ENCODE results near the gene VPS13C.

The VPS13C gene

DNA sequence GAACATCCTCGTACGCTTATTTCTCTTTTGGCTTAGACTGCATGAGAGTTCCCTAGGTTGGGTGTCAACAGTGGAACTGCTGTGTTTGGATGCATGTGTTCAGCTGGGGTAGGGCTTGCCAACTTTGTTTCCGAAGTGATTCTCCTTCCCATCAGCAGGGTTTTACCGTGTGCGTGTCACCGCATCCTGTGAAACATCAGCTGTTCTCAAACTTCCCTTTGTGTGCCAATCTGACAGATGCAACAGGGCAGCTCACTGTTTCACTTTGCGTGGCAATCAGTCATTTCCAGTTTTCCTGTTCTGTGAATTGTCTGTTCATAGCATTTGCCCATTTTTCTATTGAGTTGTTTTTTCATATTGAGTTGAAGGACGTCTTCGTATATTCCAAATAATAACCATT, 218.8 kb downstream of the VPS13C start:
- Histone ChIP-seq H3K4me2 (ENCODE audit: low read depth, low read length, poor library complexity, severe bottlenecking) (no peak overlapping the region), H3K27me3 (ENCODE audit: low read length) (no peaks in the 10 kb centered on the region), H3K36me3 (ENCODE audit: low read length) (no peaks in the 10 kb centered on the region), H3K9me3 (ENCODE audit: insufficient read depth, low read length) (no peaks in the 10 kb centered on the region), H3K27ac (ENCODE audit: low read depth, low read length) (no peak overlapping the region), H3K4me3 (ENCODE audit: insufficient read depth, low read length, poor library complexity, severe bottlenecking) (no peak overlapping the region), H2AFZ (ENCODE audit: low read depth, low read length, severe bottlenecking) (no peak overlapping the region), H3F3A (ENCODE audit: insufficient read depth) (no peaks in the 10 kb centered on the region), H3K9ac (ENCODE audit: low read length) (no peak overlapping the region), H4K20me1 (ENCODE audit: low read depth, low read length) (no peaks in the 10 kb centered on the region), H3K79me2 (ENCODE audit: insufficient read depth, low read length) (no peaks in the 10 kb centered on the region), H3K9me2 (replicated peaks; ENCODE audit: insufficient read depth, low read length) (no peaks in the 10 kb centered on the region)
- TF ChIP-seq EZH2phosphoT487 (conservative IDR thresholded peaks at IDR 0.05; ENCODE audit: low read length): no peak
- TF ChIP-seq, protein P1, sequence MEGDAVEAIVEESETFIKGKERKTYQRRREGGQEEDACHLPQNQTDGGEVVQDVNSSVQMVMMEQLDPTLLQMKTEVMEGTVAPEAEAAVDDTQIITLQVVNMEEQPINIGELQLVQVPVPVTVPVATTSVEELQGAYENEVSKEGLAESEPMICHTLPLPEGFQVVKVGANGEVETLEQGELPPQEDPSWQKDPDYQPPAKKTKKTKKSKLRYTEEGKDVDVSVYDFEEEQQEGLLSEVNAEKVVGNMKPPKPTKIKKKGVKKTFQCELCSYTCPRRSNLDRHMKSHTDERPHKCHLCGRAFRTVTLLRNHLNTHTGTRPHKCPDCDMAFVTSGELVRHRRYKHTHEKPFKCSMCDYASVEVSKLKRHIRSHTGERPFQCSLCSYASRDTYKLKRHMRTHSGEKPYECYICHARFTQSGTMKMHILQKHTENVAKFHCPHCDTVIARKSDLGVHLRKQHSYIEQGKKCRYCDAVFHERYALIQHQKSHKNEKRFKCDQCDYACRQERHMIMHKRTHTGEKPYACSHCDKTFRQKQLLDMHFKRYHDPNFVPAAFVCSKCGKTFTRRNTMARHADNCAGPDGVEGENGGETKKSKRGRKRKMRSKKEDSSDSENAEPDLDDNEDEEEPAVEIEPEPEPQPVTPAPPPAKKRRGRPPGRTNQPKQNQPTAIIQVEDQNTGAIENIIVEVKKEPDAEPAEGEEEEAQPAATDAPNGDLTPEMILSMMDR (IDR thresholded peaks at IDR 0.05; ENCODE audit: insufficient read depth, low read length, poor library complexity, severe bottlenecking): no peak

DNA sequence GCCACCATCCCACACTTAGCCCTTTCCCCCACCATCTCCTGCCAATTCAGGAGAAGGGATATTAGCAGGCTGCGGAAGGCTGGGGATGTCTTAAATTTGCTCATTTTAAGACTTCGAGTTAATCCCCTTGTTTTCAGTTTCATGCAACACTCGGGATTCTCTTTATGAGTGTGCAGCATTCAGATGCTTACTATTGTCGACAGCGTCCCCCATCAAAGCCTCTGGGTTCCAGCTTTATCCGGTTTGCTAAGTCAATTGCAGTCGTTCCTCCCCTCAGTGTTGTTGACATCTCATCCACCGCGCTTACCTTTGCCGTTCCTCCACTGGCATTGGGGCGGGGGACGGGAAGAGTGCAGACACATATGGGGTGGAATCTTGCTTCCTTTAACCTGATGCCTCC, 220.2 kb downstream of the VPS13C start:
- H3K4me3 ChIP-seq (ENCODE audit: insufficient read depth, low read length, poor library complexity, severe bottlenecking): no peak overlapping the region
- no peak overlapping the region for H3K9ac ChIP-seq (ENCODE audit: low read length)
- no peaks in the 10 kb centered on the region for H3K27me3 ChIP-seq (ENCODE audit: low read length)
- no peaks in the 10 kb centered on the region for H3K79me2 ChIP-seq (ENCODE audit: insufficient read depth, low read length)
- no peak overlapping the region for H3K4me2 ChIP-seq (ENCODE audit: low read depth, low read length, poor library complexity, severe bottlenecking)
- no peak overlapping the region for H2AFZ ChIP-seq (ENCODE audit: low read depth, low read length, severe bottlenecking)
- TF ChIP-seq, protein P1 (IDR thresholded peaks at IDR 0.05; ENCODE audit: insufficient read depth, low read length, poor library complexity, severe bottlenecking): no peak
- no peak for TF ChIP-seq EZH2phosphoT487 (conservative IDR thresholded peaks at IDR 0.05; ENCODE audit: low read length)
- no peaks in the 10 kb centered on the region for H3F3A ChIP-seq (ENCODE audit: insufficient read depth)
- H3K9me2 ChIP-seq (replicated peaks; ENCODE audit: insufficient read depth, low read length): no peaks in the 10 kb centered on the region
- no peaks in the 10 kb centered on the region for H4K20me1 ChIP-seq (ENCODE audit: low read depth, low read length)
- H3K9me3 ChIP-seq (ENCODE audit: insufficient read depth, low read length): no peaks in the 10 kb centered on the region
- no peak overlapping the region for H3K27ac ChIP-seq (ENCODE audit: low read depth, low read length)
- no peaks in the 10 kb centered on the region for H3K36me3 ChIP-seq (ENCODE audit: low read length)

DNA sequence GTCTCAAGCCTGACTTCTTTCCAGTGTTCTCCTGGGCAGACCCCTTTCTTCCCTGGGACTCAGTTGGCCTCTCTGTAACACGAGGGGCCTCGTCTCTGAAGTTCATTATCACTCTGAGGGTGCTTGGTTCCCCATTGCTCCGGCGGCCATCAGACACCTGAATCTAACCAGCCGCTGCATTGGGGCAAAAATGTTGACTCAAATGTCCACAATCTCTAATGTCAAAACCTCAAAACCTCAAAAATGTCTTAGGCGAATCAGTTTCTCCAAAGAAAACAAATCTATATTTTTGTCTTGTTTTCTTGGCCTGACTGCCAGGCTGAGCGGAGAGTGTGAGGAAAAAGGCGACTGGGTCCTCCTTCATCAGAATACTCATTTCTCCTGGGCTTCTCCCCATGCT, 220.7 kb downstream of the VPS13C start:
- TF ChIP-seq EZH2phosphoT487 (conservative IDR thresholded peaks at IDR 0.05; ENCODE audit: low read length): no peak
- TF ChIP-seq, protein P1 (IDR thresholded peaks at IDR 0.05; ENCODE audit: insufficient read depth, low read length, poor library complexity, severe bottlenecking): no peak
- H3K36me3 ChIP-seq (ENCODE audit: low read length): no peaks in the 10 kb centered on the region
- H3K27ac ChIP-seq (ENCODE audit: low read depth, low read length): no peak overlapping the region
- H2AFZ ChIP-seq (ENCODE audit: low read depth, low read length, severe bottlenecking): no peak overlapping the region
- H3K9ac ChIP-seq (ENCODE audit: low read length): no peak overlapping the region
- H3K79me2 ChIP-seq (ENCODE audit: insufficient read depth, low read length): no peaks in the 10 kb centered on the region
- no peaks in the 10 kb centered on the region for H3F3A ChIP-seq (ENCODE audit: insufficient read depth)
- no peaks in the 10 kb centered on the region for H3K27me3 ChIP-seq (ENCODE audit: low read length)
- no peak overlapping the region for H3K4me2 ChIP-seq (ENCODE audit: low read depth, low read length, poor library complexity, severe bottlenecking)
- H4K20me1 ChIP-seq (ENCODE audit: low read depth, low read length): no peaks in the 10 kb centered on the region
- no peaks in the 10 kb centered on the region for H3K9me2 ChIP-seq (replicated peaks; ENCODE audit: insufficient read depth, low read length)
- H3K4me3 ChIP-seq (ENCODE audit: insufficient read depth, low read length, poor library complexity, severe bottlenecking): no peak overlapping the region
- no peaks in the 10 kb centered on the region for H3K9me3 ChIP-seq (ENCODE audit: insufficient read depth, low read length)

Data from SU-DHL-6 (cell line).